Body of pancreas (tissue), 4 donors: ENCODE data around the gene ORMDL2. TPM values are rescaled to one million over a fixed set of nuclear protein-coding genes. Genes with fewer than 3 reads are reported as not detected.

Experiments
- ATAC-seq: fragments of 150-250 bp; one replicate; pipeline ENCODE4 v1.9.1; 2016
- DNase-seq, 4 donors: peaks; one replicate each; pipeline ENCODE4 v3.0.0-alpha.2; 2019
- H3K27ac ChIP-seq, 4 donors: fragments of 200-600 bp; sonication (generic); 1 replicate in 3 of 4; 2 replicates in 1 of 4; pipeline versions ENCODE4 v1.5.1 to v1.6.1; 2016 to 2019; ENCODE audit warnings: mild to moderate bottlenecking in 1 of 4, mixed read lengths in 1 of 4, moderate library complexity in 1 of 4
- H3K27me3 ChIP-seq, 2 donors: fragments of 200-600 bp; sonication (generic); one replicate each; pipeline ENCODE4 v1.6.0; 2016; ENCODE audit warnings: mild to moderate bottlenecking in 1 of 2
- H3K36me3 ChIP-seq, 2 donors: fragments of 200-600 bp; sonication (generic); replicated peaks in 1 of 2; 2 replicates each; pipeline ENCODE4 v1.5.1; 2016; ENCODE audit warnings: low read depth in 2 of 2; ENCODE audit not compliant: insufficient read depth in 1 of 2
- H3K4me1 ChIP-seq: fragments of 200-600 bp; sonication (generic); one replicate; pipeline ENCODE4 v1.6.0; 2016
- H3K4me3 ChIP-seq, 2 donors: fragments of 200-600 bp; sonication (generic); 1 replicate in 1 of 2; 2 replicates in 1 of 2; pipeline ENCODE4 v1.5.1; 2016 to 2019
- H3K9me3 ChIP-seq, 3 donors: fragments of 200-600 bp; sonication (generic); 1 replicate in 2 of 3; 2 replicates in 1 of 3; pipeline ENCODE4 v1.5.1; 2016
- POLR2A ChIP-seq, 3 donors: fragments of 450-650 bp; IDR thresholded peaks; one replicate each; pipeline ENCODE4 v1.6.1; 2016; ENCODE audit warnings: antibody characterized with exemption in 3 of 3, mild to moderate bottlenecking in 2 of 3
- WGBS, 2 donors: methylation state at CpG; one replicate each; pipeline ENCODE4 v1.1.5; 2017; 5-methylcytosine and 5-hydroxymethylcytosine counted together
- intact Hi-C: fragments of 100-400 bp; cut with DNase I; formaldehyde crosslinking; loops from one replicate; pipeline ENCODE4 v1.15.1; 2023
- total RNA-seq, 2 donors: library from RNA; depleted of rRNA; stranded (reverse); fragments of >200 nt; gene quantifications; one replicate each; pipeline ENCODE4 v1.1.0, GENCODE V29; 2016
- TF ChIP-seq, protein P1 (sequence below), 7 experiments: fragments of 450-650 bp in 4 of 7; fragments of 200-600 bp in 3 of 7; sonication (generic) in 3 of 7; IDR thresholded peaks; one replicate each; pipeline ENCODE4 v1.5.1; 2016 to 2019; ENCODE audit warnings: antibody characterized with exemption in 7 of 7

Gene ORMDL2
- total RNA-seq, 2 donors from 2014 or later, result 6.0 to 12.5 TPM

DNA sequence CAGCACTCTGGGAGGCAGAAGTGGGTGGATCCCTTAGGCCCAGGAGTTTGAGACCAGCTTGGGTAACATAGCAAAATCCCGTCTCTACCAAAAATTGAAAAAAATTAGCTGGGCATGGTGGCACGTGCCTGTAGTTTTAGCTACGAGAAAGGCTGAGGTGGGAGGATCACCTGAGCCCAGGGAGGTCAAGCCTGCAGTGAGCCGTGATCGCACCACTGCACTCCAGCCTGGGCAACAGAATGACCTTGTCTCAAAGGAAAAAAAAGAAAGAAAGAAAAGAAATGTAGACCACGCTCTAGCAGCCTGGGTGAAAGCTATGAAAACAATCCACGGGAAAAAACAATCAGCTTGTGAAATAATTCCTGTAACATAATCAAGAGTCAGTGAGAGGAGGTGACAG is 29.3 kb upstream of the ORMDL2 start:
- Histone ChIP-seq H3K27me3 (no peaks in the 10 kb centered on the region), H3K36me3 (peaks cover 5 to 25% of the 10 kb centered on the region in 2 donors), H3K9me3 (no peaks in the 10 kb centered on the region), H3K4me1 (no peaks in the 10 kb centered on the region), H3K4me3 (no peak overlapping the region), H3K27ac (no peak overlapping the region)
- DNase-seq (no peak), ATAC-seq (no peak)
- 80 to 88% methylated on average over 7 of the region's 7 CpGs for WGBS, 2 donors
- no peak for TF ChIP-seq POLR2A (IDR thresholded peaks at IDR 0.05)
- TF ChIP-seq, protein P1, sequence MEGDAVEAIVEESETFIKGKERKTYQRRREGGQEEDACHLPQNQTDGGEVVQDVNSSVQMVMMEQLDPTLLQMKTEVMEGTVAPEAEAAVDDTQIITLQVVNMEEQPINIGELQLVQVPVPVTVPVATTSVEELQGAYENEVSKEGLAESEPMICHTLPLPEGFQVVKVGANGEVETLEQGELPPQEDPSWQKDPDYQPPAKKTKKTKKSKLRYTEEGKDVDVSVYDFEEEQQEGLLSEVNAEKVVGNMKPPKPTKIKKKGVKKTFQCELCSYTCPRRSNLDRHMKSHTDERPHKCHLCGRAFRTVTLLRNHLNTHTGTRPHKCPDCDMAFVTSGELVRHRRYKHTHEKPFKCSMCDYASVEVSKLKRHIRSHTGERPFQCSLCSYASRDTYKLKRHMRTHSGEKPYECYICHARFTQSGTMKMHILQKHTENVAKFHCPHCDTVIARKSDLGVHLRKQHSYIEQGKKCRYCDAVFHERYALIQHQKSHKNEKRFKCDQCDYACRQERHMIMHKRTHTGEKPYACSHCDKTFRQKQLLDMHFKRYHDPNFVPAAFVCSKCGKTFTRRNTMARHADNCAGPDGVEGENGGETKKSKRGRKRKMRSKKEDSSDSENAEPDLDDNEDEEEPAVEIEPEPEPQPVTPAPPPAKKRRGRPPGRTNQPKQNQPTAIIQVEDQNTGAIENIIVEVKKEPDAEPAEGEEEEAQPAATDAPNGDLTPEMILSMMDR (IDR thresholded peaks at IDR 0.05), result no peak
- intact Hi-C loops, result no loop called here

DNA sequence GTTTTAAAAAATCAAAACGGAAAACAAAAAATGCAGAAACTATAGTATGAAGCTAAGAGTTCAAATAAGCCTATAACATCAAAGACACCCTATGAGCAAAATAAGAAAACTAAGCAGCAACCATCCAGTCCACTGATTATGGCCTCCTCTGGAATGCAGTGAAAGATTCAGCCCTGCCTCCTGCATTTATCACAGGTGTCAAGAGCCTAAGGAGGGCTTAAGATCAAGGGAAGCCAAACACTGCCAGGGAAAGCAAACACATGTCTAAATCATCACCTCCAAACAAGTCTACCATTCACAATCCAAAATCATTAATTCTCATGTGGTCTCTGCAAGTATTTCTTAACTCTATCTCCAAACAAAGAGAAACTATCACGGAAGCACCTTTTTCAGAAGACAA is 28.7 kb upstream of the ORMDL2 start:
- H3K27me3 ChIP-seq, result no peaks in the 10 kb centered on the region
- ATAC-seq (no peak), DNase-seq (no peak)
- no peaks in the 10 kb centered on the region for H3K9me3 ChIP-seq
- WGBS, 2 donors, result 79 to 88% methylated on average over 2 of the region's 2 CpGs
- H3K4me3 ChIP-seq, result no peak overlapping the region
- H3K36me3 ChIP-seq, result peaks cover 7 to 26% of the 10 kb centered on the region in 2 donors
- TF ChIP-seq POLR2A (IDR thresholded peaks at IDR 0.05), result no peak
- TF ChIP-seq, protein P1 (IDR thresholded peaks at IDR 0.05), result no peak
- H3K4me1 ChIP-seq, result no peaks in the 10 kb centered on the region
- H3K27ac ChIP-seq, result no peak overlapping the region
- intact Hi-C loops, result no loop called here

DNA sequence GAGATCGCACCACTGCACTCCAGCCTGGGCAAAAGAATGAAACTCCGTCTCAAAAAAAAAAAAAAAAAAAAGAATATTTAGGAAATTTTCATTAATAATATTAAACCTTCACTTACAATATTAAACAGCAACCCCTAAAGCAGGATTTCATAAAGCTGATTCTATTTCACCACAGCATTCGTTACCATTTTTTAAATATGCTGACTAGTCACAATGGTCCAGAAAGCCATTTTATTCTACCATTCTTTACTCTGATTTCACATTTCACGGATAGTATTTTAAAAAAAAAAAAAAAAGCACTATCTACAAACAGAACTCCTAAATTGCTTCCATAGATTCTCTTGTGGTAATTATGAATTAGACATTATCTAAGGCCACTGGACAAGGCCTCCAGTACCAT is 27.9 kb upstream of the ORMDL2 start:
- Histone ChIP-seq H3K4me1 (no peaks in the 10 kb centered on the region), H3K36me3 (peaks cover 11 to 28% of the 10 kb centered on the region in 2 donors), H3K9me3 (no peaks in the 10 kb centered on the region), H3K27ac (no peak overlapping the region), H3K27me3 (no peaks in the 10 kb centered on the region), H3K4me3 (no peak overlapping the region)
- intact Hi-C loops, result no loop called here
- no peak for ATAC-seq
- WGBS, 2 donors, result 90 to 93% methylated on average over 4 of the region's 4 CpGs
- DNase-seq, result no peak
- TF ChIP-seq POLR2A (IDR thresholded peaks at IDR 0.05), result no peak
- TF ChIP-seq, protein P1 (IDR thresholded peaks at IDR 0.05), result no peak

- Histone ChIP-seq H3K27me3 (no peaks in the 10 kb centered on the region), H3K4me3 (no peak overlapping the region), H3K9me3 (no peaks in the 10 kb centered on the region), H3K36me3 (peaks cover 11 to 18% of the 10 kb centered on the region in 2 donors), H3K27ac (no peak overlapping the region), H3K4me1 (no peaks in the 10 kb centered on the region)
- DNase-seq (no peak), ATAC-seq (no peak)
- intact Hi-C loops, result no loop called here
- TF ChIP-seq POLR2A (IDR thresholded peaks at IDR 0.05), result no peak
- TF ChIP-seq, protein P1 (IDR thresholded peaks at IDR 0.05), result no peak
Observed at GRCh38 chr12:55795950-55796349, 21.9 kb upstream of the ORMDL2 start.

- H3K36me3 ChIP-seq, result peaks cover 11 to 18% of the 10 kb centered on the region in 2 donors
- ATAC-seq, result no peak
- DNase-seq, result peak in 2 of 4 donors; percentile 27 to 34
Observed at GRCh38 chr12:55797068-55797467, 20.8 kb upstream of the ORMDL2 start.

More at GRCh38 chr12:55797068-55797467, 20.8 kb upstream of the ORMDL2 start:
- no peak for TF ChIP-seq POLR2A (IDR thresholded peaks at IDR 0.05)
- TF ChIP-seq, protein P1 (IDR thresholded peaks at IDR 0.05), result peak in 5 of 7 experiments; percentile 19 to 50 (median 28)
- Histone ChIP-seq H3K9me3 (no peaks in the 10 kb centered on the region), H3K4me1 (no peaks in the 10 kb centered on the region), H3K27me3 (no peaks in the 10 kb centered on the region), H3K27ac (no peak overlapping the region), H3K4me3 (no peak overlapping the region)
- intact Hi-C loops, result no loop called here
- WGBS, 2 donors, result 32 to 53% methylated on average over 5 of the region's 5 CpGs
